ENCODE data around the gene TET2.

DNA sequence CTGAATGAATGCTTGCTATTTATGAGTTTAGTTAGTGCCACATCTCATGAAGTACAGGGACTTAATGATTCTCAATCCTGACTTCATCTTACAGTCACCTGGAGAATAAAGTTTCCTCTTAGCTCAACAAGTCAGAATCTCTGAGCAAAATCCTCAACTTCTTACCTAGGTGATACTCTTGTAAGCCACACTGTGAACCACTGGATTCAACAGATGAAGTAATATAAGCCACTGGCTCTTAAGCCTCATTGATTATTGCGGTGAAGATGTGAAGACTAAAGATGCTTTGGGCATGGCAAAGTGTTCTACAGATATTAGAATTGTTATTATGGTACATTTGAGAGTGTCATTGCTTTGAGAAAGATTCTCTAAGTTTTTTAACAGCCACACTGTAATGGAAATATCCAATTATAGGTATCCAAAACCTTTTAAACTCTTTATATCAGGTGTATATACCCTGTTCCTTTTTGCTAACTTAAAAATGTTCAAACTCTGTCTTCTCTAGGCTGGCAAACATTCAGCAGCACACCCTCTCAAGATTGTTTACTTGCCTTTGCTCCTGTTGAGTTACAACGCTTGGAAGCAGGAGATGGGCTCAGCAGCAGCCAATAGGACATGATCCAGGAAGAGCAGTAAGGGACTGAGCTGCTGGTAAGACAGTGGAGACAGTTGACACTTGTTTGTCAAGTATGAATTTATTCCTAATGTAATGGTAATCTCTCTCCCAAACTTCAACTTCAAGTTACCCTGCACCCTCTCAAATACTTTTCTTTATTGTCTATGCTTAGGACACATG, 43.4 kb downstream of the TET2 start:
- TF ChIP-seq POLR2A (IDR thresholded peaks at IDR 0.05; ENCODE audit: low read depth, low read length) = no peak
- TF ChIP-seq TAF1 (IDR thresholded peaks at IDR 0.05; ENCODE audit: low read depth, low read length) = no peak
- TF ChIP-seq POLR2AphosphoS5 (IDR thresholded peaks at IDR 0.05; ENCODE audit: low read depth, low read length) = no peak
- no peak for TF ChIP-seq POU2F2 (IDR thresholded peaks at IDR 0.05; ENCODE audit: low read depth, low read length)

All from GM12891 (cell line).